Vagina (tissue), 2 donors: ENCODE results near the gene QKI.

Source experiments
- POLR2A ChIP-seq, 2 donors: fragments of 450-650 bp; IDR thresholded peaks; one replicate each; pipeline ENCODE4 v1.6.1; 2017; ENCODE audit warnings: antibody characterized with exemption in 2 of 2, mild to moderate bottlenecking in 2 of 2, moderate library complexity in 2 of 2
- POLR2AphosphoS5 ChIP-seq, 2 donors: sonication (generic); formaldehyde crosslinking; IDR thresholded peaks; one replicate each; pipeline ENCODE4 v1.9.0; 2017; ENCODE audit warnings: antibody characterized with exemption in 2 of 2, mild to moderate bottlenecking in 2 of 2, low read depth in 1 of 2; ENCODE audit not compliant: insufficient read depth in 1 of 2
- TF ChIP-seq, protein P1 (sequence below), 3 experiments: fragments of 450-650 bp in 2 of 3; fragments of 200-600 bp in 1 of 3; sonication (generic) in 1 of 3; IDR thresholded peaks; one replicate each; pipeline ENCODE4 v1.5.1; 2017 to 2019; ENCODE audit warnings: antibody characterized with exemption in 3 of 3, mild to moderate bottlenecking in 2 of 3, moderate library complexity in 2 of 3

DNA sequence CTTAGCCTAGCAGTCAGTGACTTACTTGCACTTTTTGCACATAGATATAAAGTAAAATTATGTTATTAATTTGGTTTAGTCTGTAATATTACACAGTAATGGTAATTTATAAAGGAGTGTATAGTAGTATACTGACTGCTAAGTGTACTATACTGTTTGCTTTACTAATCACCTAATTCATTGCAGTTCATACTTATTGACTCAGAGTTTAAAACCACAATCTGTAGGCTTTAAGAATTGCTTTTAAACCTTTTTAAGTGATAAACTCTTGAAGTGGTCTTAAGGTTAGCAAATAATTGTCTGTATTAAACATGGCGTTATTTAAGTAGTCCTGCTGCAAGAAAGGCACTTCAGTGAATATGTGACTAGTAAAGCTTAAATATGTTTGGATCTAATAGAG, 151.5 kb downstream of the QKI start:
- TF ChIP-seq, protein P1, sequence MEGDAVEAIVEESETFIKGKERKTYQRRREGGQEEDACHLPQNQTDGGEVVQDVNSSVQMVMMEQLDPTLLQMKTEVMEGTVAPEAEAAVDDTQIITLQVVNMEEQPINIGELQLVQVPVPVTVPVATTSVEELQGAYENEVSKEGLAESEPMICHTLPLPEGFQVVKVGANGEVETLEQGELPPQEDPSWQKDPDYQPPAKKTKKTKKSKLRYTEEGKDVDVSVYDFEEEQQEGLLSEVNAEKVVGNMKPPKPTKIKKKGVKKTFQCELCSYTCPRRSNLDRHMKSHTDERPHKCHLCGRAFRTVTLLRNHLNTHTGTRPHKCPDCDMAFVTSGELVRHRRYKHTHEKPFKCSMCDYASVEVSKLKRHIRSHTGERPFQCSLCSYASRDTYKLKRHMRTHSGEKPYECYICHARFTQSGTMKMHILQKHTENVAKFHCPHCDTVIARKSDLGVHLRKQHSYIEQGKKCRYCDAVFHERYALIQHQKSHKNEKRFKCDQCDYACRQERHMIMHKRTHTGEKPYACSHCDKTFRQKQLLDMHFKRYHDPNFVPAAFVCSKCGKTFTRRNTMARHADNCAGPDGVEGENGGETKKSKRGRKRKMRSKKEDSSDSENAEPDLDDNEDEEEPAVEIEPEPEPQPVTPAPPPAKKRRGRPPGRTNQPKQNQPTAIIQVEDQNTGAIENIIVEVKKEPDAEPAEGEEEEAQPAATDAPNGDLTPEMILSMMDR (IDR thresholded peaks at IDR 0.05), result no peak
- no peak for TF ChIP-seq POLR2AphosphoS5 (IDR thresholded peaks at IDR 0.05; ENCODE audit: insufficient read depth in 1 of 2, low read depth in 1 of 2)
- TF ChIP-seq POLR2A (IDR thresholded peaks at IDR 0.05), result no peak
